ENCODE results near the gene UBXN1.

- TF ChIP-seq CTCF (IDR thresholded peaks at IDR 0.05), result no peak
- no peak for TF ChIP-seq POLR2A (IDR thresholded peaks at IDR 0.05)
Observed at GRCh38 chr11:62677714-62678113, 1.2 kb downstream of the UBXN1 start.
